ENCODE data around the gene ZBTB7B.

GRCh38 chr1:155011437-155012025 lies 8.9 kb downstream of the ZBTB7B start:
- TF ChIP-seq EZH2 (IDR thresholded peaks at IDR 0.05; ENCODE audit: insufficient read depth, poor library complexity, severe bottlenecking), result no peak
- TF ChIP-seq EZH2phosphoT487 (IDR thresholded peaks at IDR 0.05; ENCODE audit: insufficient read depth, low read depth), result no peak

All from GM23248 (cell line).